UCSD-AML1 (cell line): ENCODE measurements around the gene RIMBP3C.
"Not testable (repeated sequence)": the region's sequence is repeated elsewhere in the genome, so short reads cannot be mapped to it uniquely, and the experiment has no call there.

Experiments used
- DNase-seq: peaks from one replicate; lab custom pipeline; 2025; ENCODE audit not compliant: unreplicated experiment; lab: John Stamatoyannopoulos, UW

Gene RIMBP3C, protein sequence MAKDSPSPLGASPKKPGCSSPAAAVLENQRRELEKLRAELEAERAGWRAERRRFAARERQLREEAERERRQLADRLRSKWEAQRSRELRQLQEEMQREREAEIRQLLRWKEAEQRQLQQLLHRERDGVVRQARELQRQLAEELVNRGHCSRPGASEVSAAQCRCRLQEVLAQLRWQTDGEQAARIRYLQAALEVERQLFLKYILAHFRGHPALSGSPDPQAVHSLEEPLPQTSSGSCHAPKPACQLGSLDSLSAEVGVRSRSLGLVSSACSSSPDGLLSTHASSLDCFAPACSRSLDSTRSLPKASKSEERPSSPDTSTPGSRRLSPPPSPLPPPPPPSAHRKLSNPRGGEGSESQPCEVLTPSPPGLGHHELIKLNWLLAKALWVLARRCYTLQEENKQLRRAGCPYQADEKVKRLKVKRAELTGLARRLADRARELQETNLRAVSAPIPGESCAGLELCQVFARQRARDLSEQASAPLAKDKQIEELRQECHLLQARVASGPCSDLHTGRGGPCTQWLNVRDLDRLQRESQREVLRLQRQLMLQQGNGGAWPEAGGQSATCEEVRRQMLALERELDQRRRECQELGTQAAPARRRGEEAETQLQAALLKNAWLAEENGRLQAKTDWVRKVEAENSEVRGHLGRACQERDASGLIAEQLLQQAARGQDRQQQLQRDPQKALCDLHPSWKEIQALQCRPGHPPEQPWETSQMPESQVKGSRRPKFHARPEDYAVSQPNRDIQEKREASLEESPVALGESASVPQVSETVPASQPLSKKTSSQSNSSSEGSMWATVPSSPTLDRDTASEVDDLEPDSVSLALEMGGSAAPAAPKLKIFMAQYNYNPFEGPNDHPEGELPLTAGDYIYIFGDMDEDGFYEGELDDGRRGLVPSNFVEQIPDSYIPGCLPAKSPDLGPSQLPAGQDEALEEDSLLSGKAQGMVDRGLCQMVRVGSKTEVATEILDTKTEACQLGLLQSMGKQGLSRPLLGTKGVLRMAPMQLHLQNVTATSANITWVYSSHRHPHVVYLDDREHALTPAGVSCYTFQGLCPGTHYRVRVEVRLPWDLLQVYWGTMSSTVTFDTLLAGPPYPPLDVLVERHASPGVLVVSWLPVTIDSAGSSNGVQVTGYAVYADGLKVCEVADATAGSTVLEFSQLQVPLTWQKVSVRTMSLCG (N-terminal part only)

DNA sequence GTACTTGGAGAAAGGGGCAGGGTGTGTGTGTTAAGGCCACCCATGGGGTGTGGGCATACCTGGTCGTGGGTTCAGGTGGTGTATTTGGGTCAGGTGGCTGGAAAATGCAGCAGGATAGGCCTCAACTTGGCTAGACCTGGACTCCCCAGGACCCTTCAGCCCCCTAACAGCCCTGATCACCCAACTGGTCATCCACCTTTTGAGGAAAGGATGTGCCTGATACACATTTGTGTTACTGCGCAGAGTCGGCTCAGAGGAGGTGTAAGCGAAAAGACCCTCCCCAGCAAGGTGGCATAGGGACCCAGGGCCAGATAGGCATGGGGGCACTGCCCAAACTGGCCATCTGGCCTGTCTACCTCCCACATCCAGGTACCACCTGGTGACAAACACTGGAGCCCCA, at the start of gene RIMBP3C:
TSS of gene RIMBP3C (minus strand) at position 101 of the 400 bp plus-strand sequence. CDS start 485 bp downstream, outside the sequence.
- not testable (repeated sequence) for DNase-seq

DNA sequence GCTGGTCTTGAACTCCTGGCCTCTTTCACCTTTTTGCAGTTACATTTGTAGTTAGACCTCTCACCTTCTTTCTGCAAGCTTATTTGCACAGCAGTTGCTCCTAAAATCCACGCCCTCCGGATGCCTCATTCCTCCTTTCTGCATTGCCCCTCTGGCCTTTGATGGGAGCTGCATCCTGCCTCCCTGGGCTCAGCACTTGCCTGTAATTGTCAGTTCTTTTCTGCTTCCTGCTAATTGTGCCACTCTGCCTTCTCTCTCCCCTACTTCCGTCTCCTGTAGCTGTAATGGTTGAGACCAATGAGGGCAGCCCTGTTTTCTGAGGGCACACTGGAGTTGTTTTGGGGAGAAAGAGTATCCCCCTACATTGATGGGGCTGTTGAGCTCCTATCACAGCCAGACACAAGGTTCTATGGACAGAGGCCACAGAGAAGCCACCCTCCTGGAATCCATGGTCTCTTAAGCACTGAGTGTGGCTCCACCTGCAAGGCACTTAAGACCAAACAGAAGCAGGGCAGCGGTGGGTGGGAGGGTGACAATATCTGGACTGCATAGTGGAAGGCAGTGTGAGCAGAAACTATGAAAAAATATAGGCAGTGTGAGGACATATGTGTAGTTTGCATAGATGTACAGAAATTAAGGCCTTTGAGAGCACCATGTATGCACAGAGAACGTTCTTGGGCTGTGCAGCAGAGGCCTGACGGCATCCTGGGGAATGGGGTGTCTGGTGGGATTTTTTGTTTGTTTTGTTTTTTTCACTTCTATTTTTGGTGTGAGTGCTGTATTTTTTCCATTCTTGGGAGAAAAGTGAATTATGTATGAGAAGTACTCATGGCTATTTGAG, 48.0 kb upstream of the RIMBP3C start:
- DNase-seq, result no peak

DNA sequence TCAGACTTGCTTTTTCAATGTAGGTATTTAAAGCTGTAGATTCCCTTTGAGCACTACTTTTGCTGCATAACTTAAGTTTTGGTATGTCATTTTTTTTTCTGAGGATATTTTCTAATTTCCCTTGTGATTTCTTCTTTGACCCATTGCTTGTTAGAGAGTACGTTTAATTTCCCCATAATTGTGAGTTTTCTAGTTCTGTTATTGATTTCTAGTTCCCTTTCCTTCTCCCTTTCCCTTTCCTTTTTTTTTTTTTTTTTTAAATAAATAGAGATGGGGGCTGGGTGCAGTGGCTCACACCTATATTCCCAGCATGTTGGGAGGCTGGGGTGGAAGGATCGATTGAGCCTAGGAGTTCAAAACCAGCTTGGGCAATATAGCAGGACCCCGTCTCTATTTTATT, 47.0 kb upstream of the RIMBP3C start:
- DNase-seq, result no peak

DNA sequence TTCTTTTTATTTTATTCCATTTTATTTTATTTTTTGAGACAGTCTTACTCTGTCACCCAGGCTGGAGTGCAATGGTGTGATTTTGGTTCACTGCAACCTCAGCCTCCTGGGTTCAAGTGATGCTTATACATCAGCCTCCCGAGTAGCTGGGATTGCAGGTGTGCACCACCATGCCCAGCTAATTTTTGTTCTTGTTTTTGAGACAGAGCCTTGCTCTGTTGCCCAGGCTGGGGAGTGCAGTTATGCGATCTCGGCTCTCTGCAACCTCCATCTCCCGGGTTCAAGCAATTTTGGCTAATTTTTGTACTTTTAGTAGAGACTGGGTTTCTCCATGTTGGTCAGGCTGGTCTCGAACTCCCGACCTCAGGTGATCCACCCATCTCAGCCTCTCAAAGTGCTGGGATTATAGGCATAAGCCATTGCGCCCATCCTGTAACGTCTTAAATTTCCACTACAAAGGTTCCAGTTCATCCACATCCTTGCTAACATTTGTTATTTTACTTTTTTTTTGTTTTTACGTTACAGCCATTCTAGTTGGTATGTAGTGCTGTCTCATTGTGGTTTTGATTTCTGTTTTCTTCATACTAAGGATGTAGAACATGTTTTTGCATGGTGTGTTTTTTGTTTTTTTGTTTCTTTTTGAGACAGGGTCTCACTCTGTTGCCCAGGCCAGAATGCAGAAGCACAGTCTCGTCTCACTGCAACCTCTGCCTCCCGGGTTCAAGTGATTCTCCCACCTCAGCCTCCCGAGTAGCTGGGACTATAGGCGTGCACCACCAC, 45.3 kb upstream of the RIMBP3C start:
- DNase-seq, result not testable (repeated sequence)

DNA sequence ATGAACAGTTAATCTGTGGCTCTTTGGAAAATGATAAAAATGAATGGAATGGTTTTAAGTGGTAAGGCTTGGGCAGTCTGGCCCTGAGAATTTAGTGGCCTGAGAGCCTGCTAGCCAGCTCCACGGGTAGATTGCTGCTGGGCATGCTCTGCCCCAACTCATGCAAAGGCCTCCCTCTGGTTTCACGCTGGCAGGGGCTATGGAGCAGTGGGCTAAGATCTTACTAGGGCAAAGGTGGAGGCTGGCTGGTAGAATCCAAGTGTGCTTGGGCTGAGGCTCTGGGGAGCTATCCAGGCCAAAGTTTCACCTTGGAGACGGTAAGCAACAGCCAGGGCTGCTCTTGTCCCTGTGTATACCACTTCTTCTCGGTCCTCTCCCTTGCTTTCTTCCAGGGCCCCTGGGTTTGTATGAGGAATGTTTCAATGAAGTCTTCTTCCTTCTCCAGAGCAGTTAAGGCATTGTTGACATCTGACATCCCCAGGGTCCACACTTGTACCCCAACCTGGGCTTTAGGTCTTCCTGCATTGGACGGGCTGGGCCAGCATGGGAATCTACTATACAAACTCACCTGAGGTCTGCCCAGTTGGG, 43.7 kb upstream of the RIMBP3C start:
- no peak for DNase-seq

DNA sequence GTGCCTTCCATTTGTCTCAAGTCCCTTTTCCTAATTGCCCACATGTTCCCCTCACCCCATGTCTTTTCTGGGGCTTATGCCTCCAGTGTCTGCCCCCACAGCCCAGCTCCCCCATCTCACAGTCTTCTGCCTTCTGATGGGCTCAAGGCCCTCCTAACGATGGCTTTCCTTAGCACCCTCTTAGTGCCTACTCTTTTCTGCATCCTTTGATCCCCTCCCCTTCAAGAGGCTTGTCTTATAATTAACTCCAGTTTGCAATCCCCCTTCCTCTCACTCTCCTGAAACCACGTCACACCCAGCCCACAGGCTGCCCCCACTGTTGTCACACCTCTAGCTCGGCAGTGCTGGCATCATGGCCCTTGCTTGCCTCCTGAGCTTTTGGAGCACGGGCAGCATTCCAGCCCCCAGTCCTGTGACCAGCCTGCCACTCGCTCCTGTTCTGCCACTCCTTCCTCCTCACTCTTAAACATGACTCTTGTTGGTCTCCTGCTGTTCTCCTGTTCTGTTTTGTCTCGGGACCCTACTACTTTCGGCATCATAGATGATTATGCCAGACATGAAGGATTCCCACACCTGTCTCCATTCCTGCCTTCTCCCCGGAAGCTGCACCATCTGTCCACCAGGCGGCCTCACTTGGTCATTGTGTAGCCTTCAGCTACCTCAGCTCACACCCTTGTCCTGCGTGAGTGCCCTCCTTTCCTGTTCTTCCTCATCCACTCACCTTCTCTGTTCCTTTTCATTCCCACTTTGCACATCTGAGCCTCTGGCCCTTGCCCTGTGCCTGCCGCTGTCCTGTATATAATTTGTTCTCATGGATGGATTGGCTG, 42.4 kb upstream of the RIMBP3C start:
- no peak for DNase-seq

DNA sequence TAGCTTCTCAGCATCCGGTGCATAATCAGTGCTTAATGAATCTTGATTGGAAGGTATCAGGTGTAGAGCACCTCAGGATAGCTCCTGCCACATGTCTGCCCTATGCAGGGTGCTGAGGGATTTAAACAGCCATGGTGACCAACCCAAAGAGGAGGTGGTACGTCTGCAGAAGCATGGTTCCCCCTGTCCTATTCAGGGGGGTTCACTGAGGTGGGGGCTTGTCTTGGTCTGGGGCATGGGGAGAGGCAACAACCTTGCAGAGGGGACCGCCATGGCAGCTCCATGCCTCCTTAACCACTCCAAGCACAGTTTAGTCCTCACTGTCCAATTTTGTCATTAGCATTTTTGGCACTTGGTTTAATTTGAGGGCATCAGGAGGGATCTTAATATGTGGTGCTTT, 41.2 kb upstream of the RIMBP3C start:
- DNase-seq, result no peak

DNA sequence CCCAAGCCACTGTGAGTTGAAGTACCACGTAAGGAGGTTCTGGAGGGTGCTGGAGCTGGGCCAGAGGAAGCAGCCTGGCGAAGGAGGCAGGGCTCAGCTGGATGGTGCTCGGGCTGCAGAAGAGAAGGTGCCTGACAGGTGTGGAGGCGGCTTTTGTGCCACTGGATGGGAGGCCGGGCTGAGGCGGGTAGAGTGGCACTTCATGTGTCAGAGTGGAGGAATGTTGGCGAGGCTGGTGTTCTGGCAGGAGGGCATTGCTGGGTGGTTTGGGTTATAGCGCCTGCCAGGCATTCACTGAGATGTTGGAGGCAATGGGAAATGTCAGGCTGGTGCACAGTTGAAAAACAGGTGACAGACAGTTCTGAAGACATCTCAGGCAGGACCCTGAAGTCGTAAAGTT, 40.4 kb upstream of the RIMBP3C start:
- no peak for DNase-seq

DNA sequence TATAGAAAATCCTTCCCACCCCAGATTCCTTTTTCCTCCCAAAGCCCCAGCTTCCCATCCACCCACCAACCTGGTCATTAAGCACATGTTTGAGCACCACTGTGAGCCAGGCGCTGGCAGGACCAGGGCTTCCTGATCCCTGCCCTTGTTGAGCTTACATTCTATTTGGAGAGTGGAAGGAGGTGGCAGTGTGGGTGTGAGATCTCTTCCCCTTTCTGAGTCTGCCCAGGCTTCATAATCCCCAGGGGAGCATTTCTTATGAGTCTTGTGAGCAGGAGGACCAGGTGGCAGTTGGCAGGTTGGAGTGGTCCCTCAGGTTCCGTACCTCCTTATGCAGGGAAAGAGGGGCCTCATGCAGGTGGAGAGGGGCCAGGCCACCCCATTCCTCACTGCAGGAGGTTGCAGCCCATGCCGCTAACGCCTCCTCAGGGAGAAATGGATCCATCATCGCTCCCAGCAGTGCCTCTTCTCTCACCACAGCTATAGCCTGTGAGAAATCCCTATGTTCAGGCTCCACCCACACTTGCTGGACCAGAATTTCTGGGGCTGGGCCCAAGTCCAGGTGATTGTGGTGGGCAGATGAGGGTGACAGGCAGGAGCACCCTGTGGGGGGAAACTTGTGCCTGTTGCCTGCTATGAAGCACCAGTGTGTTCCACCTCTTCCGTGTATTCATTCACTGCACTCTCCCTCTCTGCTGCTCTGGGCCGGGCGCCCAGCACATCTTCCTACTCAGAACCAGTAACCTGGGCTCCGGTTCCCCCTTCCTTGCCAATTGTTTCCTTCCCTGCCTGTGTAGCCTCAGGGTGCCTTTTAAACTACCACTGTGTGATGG, 39.8 kb upstream of the RIMBP3C start:
- no peak for DNase-seq

DNA sequence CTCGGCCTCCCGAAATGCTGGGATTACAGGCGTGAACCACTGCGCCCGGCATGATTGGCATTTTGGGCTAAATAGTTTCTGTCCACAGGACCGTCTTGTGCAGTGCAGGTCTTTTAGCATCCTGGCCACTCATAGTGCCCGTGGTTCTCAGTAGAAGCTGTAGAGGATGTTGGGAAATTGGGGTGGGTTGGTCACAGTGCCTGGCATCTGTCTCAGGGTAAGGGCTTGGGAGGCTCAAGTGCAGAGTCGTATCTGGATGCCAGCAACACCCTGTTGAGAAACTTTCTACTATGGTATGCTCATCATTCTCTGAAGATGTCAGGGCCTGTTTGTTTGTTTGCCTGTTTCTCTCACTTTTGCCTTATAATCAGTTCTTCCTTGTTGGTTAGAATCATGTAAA, 38.1 kb upstream of the RIMBP3C start:
- no peak for DNase-seq

DNA sequence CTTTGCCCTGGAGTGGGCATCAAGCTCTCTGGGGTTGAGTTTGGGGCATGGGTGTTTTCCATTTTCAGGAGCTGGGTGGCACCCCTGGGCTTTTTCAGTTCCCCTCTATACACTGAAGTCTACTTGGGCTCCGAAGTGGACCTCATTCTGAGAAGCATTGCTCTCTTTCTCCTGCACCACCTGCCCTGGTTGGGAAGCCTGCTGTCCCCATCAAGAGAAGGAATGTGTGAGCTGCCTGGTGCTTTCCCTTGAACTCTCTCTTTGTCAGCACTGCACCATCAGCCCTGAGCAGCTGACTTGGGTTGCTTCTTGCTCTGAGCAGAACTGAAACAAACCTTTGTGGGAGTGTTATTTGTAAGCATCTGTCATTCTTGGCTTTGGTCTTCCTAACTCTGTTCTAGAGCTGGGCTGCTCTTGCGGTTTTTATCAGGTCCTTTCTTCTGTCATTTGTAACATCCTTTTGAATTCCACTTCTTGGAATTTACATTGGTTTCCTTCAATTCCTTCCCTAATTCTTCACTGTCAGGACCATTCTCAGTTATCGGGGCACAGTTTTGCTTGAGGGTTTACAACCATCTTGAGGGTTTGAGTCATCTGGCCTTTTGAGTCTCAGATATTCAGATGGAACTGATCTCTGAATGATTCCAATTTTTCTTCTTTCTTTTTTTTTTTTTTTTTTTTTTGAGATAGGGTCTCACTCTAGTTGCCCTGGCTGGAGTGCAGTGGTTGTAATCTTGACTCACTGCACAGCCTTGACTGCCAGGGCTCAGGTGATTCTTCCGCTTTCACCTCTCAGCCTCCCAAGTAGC, 36.7 kb upstream of the RIMBP3C start:
- DNase-seq, result no peak

DNA sequence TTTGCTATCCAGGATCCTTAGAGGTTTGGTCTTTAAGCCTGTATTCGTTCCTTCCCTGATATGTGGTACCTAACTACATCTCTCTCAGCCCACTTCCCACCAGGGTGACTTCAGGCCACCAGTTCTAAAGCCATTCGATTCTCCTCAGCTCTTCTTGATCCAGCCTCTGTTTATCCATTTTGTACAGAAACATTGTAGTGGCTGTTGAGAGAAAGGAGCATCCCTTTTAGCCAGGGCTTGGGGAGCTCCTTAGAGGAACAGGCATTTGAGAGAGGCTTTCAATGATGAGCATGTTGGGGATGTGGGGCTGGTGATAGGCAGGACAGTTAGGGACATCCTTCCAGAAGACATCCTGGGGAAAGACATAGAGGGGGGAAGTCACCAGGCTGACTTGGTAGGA, 34.1 kb upstream of the RIMBP3C start:
- DNase-seq, result no peak

DNA sequence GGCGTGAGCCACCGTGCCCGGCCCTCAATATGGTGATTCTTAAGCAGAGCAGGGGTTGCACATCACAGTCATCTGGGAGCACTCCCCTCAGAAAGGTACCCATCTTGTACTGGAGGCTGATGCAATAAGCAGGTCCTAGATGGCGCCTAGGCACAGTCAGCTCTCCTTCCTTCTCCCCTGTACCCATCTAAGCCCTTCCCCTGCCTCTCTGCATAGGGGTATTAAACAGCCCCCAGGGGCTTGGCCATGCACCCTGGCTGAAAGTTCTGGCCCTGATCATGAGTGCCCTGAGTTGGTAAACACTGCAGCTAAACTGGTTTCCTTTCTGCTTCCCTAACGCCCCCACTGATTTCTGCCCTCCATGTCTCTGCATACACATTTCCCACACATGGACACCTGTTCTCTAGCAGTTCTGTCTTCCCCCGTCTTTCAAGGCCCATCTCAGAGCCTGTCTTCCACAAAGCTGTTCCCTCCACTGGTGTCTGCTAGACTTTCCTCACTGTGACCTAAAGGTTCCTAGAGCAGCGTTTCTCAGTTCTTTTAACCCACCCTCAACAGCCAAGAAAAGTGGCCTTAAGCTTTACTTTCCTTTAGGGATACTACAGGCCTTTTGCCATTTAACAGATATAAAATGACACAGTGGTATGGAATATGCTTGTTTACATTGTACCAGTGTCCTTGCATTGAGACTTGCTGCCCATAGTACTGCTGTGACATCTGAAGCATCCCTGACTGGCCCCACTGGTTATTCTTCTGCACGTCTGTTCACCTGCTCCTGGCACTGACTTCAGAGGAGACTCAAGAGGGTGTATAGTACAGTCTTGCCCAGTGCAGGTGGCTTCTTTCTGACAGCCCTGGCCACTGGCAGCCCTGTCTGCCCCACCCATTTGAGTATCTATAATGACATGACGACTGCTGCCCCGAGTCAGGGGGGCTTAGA, 31.8 kb upstream of the RIMBP3C start:
- no peak for DNase-seq

DNA sequence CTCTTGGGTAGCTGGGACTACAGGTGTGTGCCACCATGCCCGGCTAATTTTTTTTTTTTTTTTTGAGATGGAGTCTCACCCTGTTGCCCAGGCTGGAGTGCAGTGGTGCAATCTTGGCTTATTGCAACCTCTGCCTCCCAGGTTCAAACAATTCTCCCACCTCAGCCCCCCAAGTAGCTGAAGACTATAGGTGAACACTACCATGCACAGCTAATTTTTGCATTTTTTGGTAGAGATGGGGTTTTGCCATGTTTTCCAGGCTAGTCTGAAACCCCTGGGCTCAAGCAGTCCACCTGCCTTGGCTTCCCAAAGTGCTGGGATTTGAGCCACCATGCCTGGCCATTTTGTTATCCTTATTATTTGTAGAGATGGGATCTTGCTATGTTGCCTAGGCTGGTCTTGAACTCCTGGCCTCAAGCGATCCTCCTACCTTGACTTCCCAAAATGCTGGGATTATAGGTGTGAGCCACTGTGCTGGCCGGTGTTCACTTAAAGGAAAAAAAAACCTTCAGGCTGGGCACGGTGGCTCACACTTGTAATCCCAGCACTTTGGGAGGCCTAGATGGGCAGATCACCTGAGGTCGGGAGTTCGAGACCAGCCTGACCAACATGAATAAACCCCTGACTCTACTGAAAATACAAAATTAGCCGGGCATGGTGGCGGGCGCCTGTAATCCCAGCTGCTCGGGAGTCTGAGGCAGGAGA, 29.9 kb upstream of the RIMBP3C start:
- DNase-seq, result not testable (repeated sequence)

DNA sequence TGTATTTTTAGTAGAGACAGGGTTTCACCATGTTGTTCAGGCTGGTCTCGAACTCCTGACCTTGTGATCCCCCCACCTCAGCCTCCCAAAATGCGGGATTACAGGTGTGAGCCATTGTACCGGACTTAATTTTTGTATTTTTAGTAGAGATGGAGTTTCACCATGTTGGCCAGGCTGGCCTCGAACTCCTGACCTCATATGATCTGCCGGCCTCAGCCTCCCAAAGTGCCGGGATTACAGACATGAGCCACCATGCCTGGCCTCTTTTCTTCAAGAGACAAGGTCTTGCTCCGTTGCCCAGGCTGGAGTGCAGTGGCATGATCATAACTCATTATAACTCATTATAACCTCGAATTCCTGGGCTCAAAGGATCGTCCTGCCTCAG, 29.4 kb upstream of the RIMBP3C start:
- DNase-seq, result not testable (repeated sequence)
